Right atrium auricular region (tissue), 2 donors: ENCODE results near the gene HERPUD1. TPM values are rescaled to one million over a fixed set of nuclear protein-coding genes. Genes with fewer than 3 reads are reported as not detected.

Experiments used
- DNase-seq: peaks from one replicate; pipeline ENCODE4 v3.0.0-alpha.2; 2019; ENCODE audit warnings: low spot score
- H3K27ac ChIP-seq, 2 donors: fragments of 200-600 bp; sonication (generic); 1 replicate in 1 of 2; 2 replicates in 1 of 2; pipeline ENCODE4 v1.5.1; 2016 to 2019
- H3K27me3 ChIP-seq, 2 donors: fragments of 200-600 bp; sonication (generic); one replicate each; pipeline versions ENCODE4 v1.5.1 to v1.6.0; 2017 to 2019
- H3K36me3 ChIP-seq: fragments of 200-600 bp; sonication (generic); one replicate; pipeline ENCODE4 v1.5.1; 2016
- H3K4me1 ChIP-seq, 2 donors: fragments of 200-600 bp; sonication (generic); one replicate each; pipeline versions ENCODE4 v1.5.1 to v1.6.0; 2017 to 2019
- H3K4me3 ChIP-seq, 2 donors: fragments of 200-600 bp; sonication (generic); 1 replicate in 1 of 2; 2 replicates in 1 of 2; pipeline ENCODE4 v1.5.1; 2017 to 2019; ENCODE audit warnings: mild to moderate bottlenecking in 1 of 2, moderate library complexity in 1 of 2
- H3K9me3 ChIP-seq, 2 donors: fragments of 200-600 bp; sonication (generic); one replicate each; pipeline ENCODE4 v1.5.1; 2019
- CTCF ChIP-seq, 2 donors: fragments of 200-600 bp; sonication (generic); IDR thresholded peaks; one replicate each; pipeline ENCODE4 v1.5.1; 2019; ENCODE audit warnings: antibody characterized with exemption in 2 of 2
- total RNA-seq, 2 donors: library from RNA; depleted of rRNA; stranded (reverse); fragments of >200 nt; gene quantifications; one replicate each; pipeline ENCODE4 v1.1.0, GENCODE V29; 2016

HERPUD1 gene
- total RNA-seq, 2 donors from 2014 or later: 76.4 to 140 TPM

- peaks cover 67% of the 10 kb centered on the region for H3K36me3 ChIP-seq
- H3K9me3 ChIP-seq: no peaks in the 10 kb centered on the region
- peaks cover 0 to 36% of the 10 kb centered on the region in 2 donors for H3K4me1 ChIP-seq
- no peak for DNase-seq
- TF ChIP-seq CTCF (IDR thresholded peaks at IDR 0.05): no peak
- H3K27me3 ChIP-seq: no peaks in the 10 kb centered on the region
- no peak overlapping the region for H3K27ac ChIP-seq
- H3K4me3 ChIP-seq: no peak overlapping the region
Measured at GRCh38 chr16:56936491-56936890, 4.5 kb downstream of the HERPUD1 start.

GRCh38 chr16:56936950-56937349 is 5.0 kb downstream of the HERPUD1 start:
- Histone ChIP-seq H3K36me3 (peaks cover 71% of the 10 kb centered on the region), H3K27me3 (no peaks in the 10 kb centered on the region), H3K4me3 (no peak overlapping the region), H3K4me1 (peaks cover 0 to 34% of the 10 kb centered on the region in 2 donors), H3K27ac (no peak overlapping the region), H3K9me3 (no peaks in the 10 kb centered on the region)
- no peak for TF ChIP-seq CTCF (IDR thresholded peaks at IDR 0.05)
- DNase-seq: no peak

- H3K4me1 ChIP-seq: peaks cover 0 to 27% of the 10 kb centered on the region in 2 donors
- H3K4me3 ChIP-seq: no peak overlapping the region
- no peak for TF ChIP-seq CTCF (IDR thresholded peaks at IDR 0.05)
- H3K27ac ChIP-seq: no peak overlapping the region
- peaks cover 91% of the 10 kb centered on the region for H3K36me3 ChIP-seq
- H3K9me3 ChIP-seq: no peaks in the 10 kb centered on the region
- H3K27me3 ChIP-seq: no peaks in the 10 kb centered on the region
- no peak for DNase-seq
Measured at GRCh38 chr16:56938664-56939513, 6.9 kb downstream of the HERPUD1 start.

GRCh38 chr16:56939801-56940200 is 7.9 kb downstream of the HERPUD1 start:
- Histone ChIP-seq H3K36me3 (peaks cover 100% of the 10 kb centered on the region), H3K27me3 (no peaks in the 10 kb centered on the region), H3K9me3 (no peaks in the 10 kb centered on the region), H3K4me3 (no peak overlapping the region), H3K27ac (no peak overlapping the region), H3K4me1 (peaks cover 0 to 19% of the 10 kb centered on the region in 2 donors)
- no peak for TF ChIP-seq CTCF (IDR thresholded peaks at IDR 0.05)
- DNase-seq: no peak

GRCh38 chr16:56941092-56941491 is 9.2 kb downstream of the HERPUD1 start:
- H3K4me1 ChIP-seq: peaks cover 0 to 6% of the 10 kb centered on the region in 2 donors
- no peak overlapping the region for H3K27ac ChIP-seq
- no peak for TF ChIP-seq CTCF (IDR thresholded peaks at IDR 0.05)
- no peak overlapping the region for H3K4me3 ChIP-seq
- H3K36me3 ChIP-seq: peaks cover 96% of the 10 kb centered on the region
- no peak for DNase-seq
- H3K27me3 ChIP-seq: no peaks in the 10 kb centered on the region
- H3K9me3 ChIP-seq: no peaks in the 10 kb centered on the region
